Large intestine (tissue), 3 donors: Measurements from ENCODE around the gene HDLBP. TPM values are rescaled to one million over a fixed set of nuclear protein-coding genes. Genes with fewer than 3 reads are reported as not detected.
A peak's percentile ranks its signal among the peaks of the same experiment; 100 is the strongest.

ENCODE experiments used
- DNase-seq, 2 donors: peaks; one replicate each; pipeline versions ENCODE4 v3.0.0 to v3.0.0-alpha.2; 2013
- H3K27ac ChIP-seq: one replicate; pipeline ENCODE4 v1.5.1; 2013; ENCODE audit warnings: low read length
- H3K27me3 ChIP-seq: 2 replicates; pipeline ENCODE4 v1.6.1; 2013; ENCODE audit warnings: low read length; ENCODE audit not compliant: control insufficient read depth, insufficient read depth
- H3K36me3 ChIP-seq: 2 replicates; pipeline ENCODE4 v1.6.1; 2013; ENCODE audit warnings: low read length; ENCODE audit not compliant: control insufficient read depth, insufficient read depth
- H3K4me1 ChIP-seq: one replicate; pipeline ENCODE4 v1.6.1; 2013; ENCODE audit warnings: low read length; ENCODE audit not compliant: control insufficient read depth, insufficient read depth
- H3K4me3 ChIP-seq: one replicate; pipeline ENCODE4 v1.5.1; 2013; ENCODE audit warnings: low read length
- H3K9me3 ChIP-seq: one replicate; pipeline ENCODE4 v1.6.1; 2013; ENCODE audit warnings: mild to moderate bottlenecking, low read depth, low read length, moderate library complexity; ENCODE audit not compliant: control insufficient read depth
- WGBS: methylation state at CpG from one replicate; pipeline ENCODE4 v1.1.5; 2013; ENCODE audit warnings: low lambda C conversion rate; ENCODE audit not compliant: insufficient coverage; 5-methylcytosine and 5-hydroxymethylcytosine counted together
- polyA plus RNA-seq: library from polyadenylated mRNA; unstranded; fragments of 120-200 nt; gene quantifications from one replicate; pipeline ENCODE4 v1.2.1, GENCODE V29; 2013

Gene HDLBP
- polyA plus RNA-seq, 1 donor = 390 TPM

GRCh38 chr2:241339839-241340630, 24.6 kb upstream of the HDLBP start:
- Histone ChIP-seq H3K4me3 (no peak overlapping the region), H3K9me3 (no peaks in the 10 kb centered on the region), H3K4me1 (peaks cover 2% of the 10 kb centered on the region), H3K27ac (peak overlapping the region; percentile 2), H3K36me3 (peaks cover 86% of the 10 kb centered on the region), H3K27me3 (no peaks in the 10 kb centered on the region)
- DNase-seq = no peak
- WGBS = 86% methylated on average over 1 of the region's 8 CpGs

GRCh38 chr2:241334813-241335212, 19.3 kb upstream of the HDLBP start:
- Histone ChIP-seq H3K9me3 (no peaks in the 10 kb centered on the region), H3K4me1 (no peaks in the 10 kb centered on the region), H3K4me3 (no peak overlapping the region), H3K27me3 (no peaks in the 10 kb centered on the region), H3K27ac (no peak overlapping the region), H3K36me3 (peaks cover 62% of the 10 kb centered on the region)
- no peak for DNase-seq
- WGBS = 100% methylated on average over 1 of the region's 2 CpGs

GRCh38 chr2:241330616-241330981, 15.1 kb upstream of the HDLBP start:
- Histone ChIP-seq H3K9me3 (no peaks in the 10 kb centered on the region), H3K36me3 (peaks cover 58% of the 10 kb centered on the region), H3K27ac (no peak overlapping the region), H3K4me1 (no peaks in the 10 kb centered on the region), H3K27me3 (no peaks in the 10 kb centered on the region), H3K4me3 (no peak overlapping the region)
- no peak for DNase-seq
- WGBS = 93% methylated on average over 2 of the region's 4 CpGs

- no peaks in the 10 kb centered on the region for H3K4me1 ChIP-seq
- H3K4me3 ChIP-seq = no peak overlapping the region
- H3K36me3 ChIP-seq = peaks cover 56% of the 10 kb centered on the region
- DNase-seq = no peak
- 85% methylated on average over 4 of the region's 11 CpGs for WGBS
- no peak overlapping the region for H3K27ac ChIP-seq
- no peaks in the 10 kb centered on the region for H3K9me3 ChIP-seq
- no peaks in the 10 kb centered on the region for H3K27me3 ChIP-seq
These were observed 14.5 kb upstream of the HDLBP start for GRCh38 chr2:241329669-241330615.

GRCh38 chr2:241325257-241325656, 9.8 kb upstream of the HDLBP start:
- Histone ChIP-seq H3K4me3 (no peak overlapping the region), H3K27ac (no peak overlapping the region), H3K36me3 (peaks cover 39% of the 10 kb centered on the region), H3K4me1 (no peaks in the 10 kb centered on the region), H3K27me3 (no peaks in the 10 kb centered on the region), H3K9me3 (no peaks in the 10 kb centered on the region)
- WGBS = 100% methylated on average over 1 of the region's 1 CpG
- DNase-seq = no peak

- H3K9me3 ChIP-seq = no peaks in the 10 kb centered on the region
- no peaks in the 10 kb centered on the region for H3K27me3 ChIP-seq
- H3K4me3 ChIP-seq = no peak overlapping the region
- no peak overlapping the region for H3K27ac ChIP-seq
- no peak for DNase-seq
- peaks cover 34% of the 10 kb centered on the region for H3K36me3 ChIP-seq
- H3K4me1 ChIP-seq = no peaks in the 10 kb centered on the region
These were observed 9.3 kb upstream of the HDLBP start for GRCh38 chr2:241324775-241325174.

GRCh38 chr2:241323778-241324177, 8.3 kb upstream of the HDLBP start:
- WGBS = 77% methylated on average over 5 of the region's 5 CpGs
- no peak for DNase-seq

GRCh38 chr2:241321886-241322285, 6.4 kb upstream of the HDLBP start:
- no peak overlapping the region for H3K27ac ChIP-seq

More at GRCh38 chr2:241323778-241324177, 8.3 kb upstream of the HDLBP start:
- Histone ChIP-seq H3K4me3 (no peak overlapping the region), H3K4me1 (no peaks in the 10 kb centered on the region), H3K27ac (no peak overlapping the region), H3K36me3 (peaks cover 27% of the 10 kb centered on the region), H3K27me3 (no peaks in the 10 kb centered on the region), H3K9me3 (no peaks in the 10 kb centered on the region)

GRCh38 chr2:241321033-241321432, 5.6 kb upstream of the HDLBP start:
- WGBS = 80% methylated on average over 1 of the region's 1 CpG
- Histone ChIP-seq H3K9me3 (no peaks in the 10 kb centered on the region), H3K4me3 (no peak overlapping the region), H3K36me3 (peaks cover 10% of the 10 kb centered on the region), H3K27ac (no peak overlapping the region), H3K4me1 (peaks cover 11% of the 10 kb centered on the region), H3K27me3 (no peaks in the 10 kb centered on the region)
- DNase-seq = no peak

More at GRCh38 chr2:241321886-241322285, 6.4 kb upstream of the HDLBP start:
- WGBS = 100% methylated on average over 1 of the region's 1 CpG
- H3K9me3 ChIP-seq = no peaks in the 10 kb centered on the region
- H3K27me3 ChIP-seq = no peaks in the 10 kb centered on the region
- no peak for DNase-seq
- peaks cover 11% of the 10 kb centered on the region for H3K4me1 ChIP-seq
- H3K36me3 ChIP-seq = peaks cover 18% of the 10 kb centered on the region
- H3K4me3 ChIP-seq = no peak overlapping the region

GRCh38 chr2:241320394-241320793, 4.9 kb upstream of the HDLBP start:
- 100% methylated on average over 2 of the region's 8 CpGs for WGBS
- no peaks in the 10 kb centered on the region for H3K9me3 ChIP-seq
- H3K4me1 ChIP-seq = peaks cover 11% of the 10 kb centered on the region
- peaks cover 6% of the 10 kb centered on the region for H3K36me3 ChIP-seq
- H3K27me3 ChIP-seq = no peaks in the 10 kb centered on the region
- DNase-seq = no peak
- H3K27ac ChIP-seq = no peak overlapping the region
- no peak overlapping the region for H3K4me3 ChIP-seq
